Measurements from ENCODE around the gene CASR.

Gene CASR

DNA sequence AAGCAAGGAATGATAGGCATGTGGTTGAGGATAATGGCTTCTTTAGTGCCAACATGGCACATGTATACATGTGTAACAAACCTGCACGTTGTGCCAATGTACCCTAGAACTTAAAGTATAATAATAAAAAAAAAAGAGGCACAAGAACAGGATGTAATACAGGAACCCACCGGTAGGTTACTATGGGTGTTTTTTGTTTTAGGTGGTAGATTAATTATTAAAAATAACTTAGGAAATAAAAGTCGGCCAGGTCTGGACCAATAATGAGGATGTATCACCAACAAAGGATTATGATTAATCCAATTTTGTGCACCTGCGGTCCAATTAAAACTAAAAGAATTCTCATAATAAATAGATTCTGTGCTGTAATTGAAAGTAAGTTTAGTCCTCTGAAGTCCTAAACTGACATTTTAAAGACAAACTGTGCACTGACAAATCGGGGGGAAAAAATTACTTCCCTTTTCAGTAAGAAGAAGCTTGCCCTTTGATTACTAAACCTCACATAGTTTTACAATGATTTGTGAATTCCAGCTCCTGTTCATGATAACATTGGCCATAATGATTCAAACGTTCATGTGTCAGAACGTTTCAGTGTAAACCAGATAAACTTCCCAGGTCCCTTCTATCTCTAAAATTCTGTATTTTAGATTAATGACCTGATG lies 62.2 kb downstream of the CASR start:
- no peak for DNase-seq (ENCODE audit: low read depth, low spot score)

DNA sequence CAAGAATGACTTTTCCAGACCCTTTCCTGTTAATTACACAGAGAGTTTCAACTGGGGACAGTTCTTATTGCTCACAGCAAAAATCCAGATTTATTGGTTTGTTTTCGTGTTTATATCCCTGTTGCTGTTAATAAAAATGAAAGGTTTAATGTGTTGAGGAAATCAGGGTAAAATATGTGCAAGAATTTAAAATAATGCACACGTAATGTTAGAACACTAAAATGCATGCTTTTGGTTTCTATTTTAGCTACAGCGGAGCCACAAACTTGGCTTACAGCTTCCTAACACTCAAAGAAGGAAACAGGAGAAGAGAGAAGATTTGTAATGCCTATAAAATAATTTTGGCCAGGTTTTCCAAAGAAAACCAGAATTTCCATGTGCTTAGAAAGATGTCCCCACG lies 62.7 kb downstream of the CASR start:
- TF ChIP-seq FOXP2 (optimal IDR thresholded peaks at IDR 0.05; ENCODE audit: control extremely low read depth, extremely low read length, insufficient read depth), result no peak
- no peak for TF ChIP-seq POLR2AphosphoS5 (IDR thresholded peaks at IDR 0.05; ENCODE audit: borderline replicate concordance, low read depth, low read length)
- no peak for TF ChIP-seq EZH2 (IDR thresholded peaks at IDR 0.05)
- H3K36me3 ChIP-seq (ENCODE audit: insufficient read depth, low read length), result no peaks in the 10 kb centered on the region
- no peak for DNase-seq (ENCODE audit: low read depth, low spot score)
- no peak overlapping the region for H3K4me3 ChIP-seq
- H3K9ac ChIP-seq (ENCODE audit: insufficient read length), result no peak overlapping the region
- no peaks in the 10 kb centered on the region for H3K9me3 ChIP-seq (ENCODE audit: low read depth, low read length)
- no peak overlapping the region for H3K27ac ChIP-seq

More for the DNA sequence above, 62.2 kb downstream of the CASR start:
- H3K27ac ChIP-seq, result no peak overlapping the region
- no peak overlapping the region for H3K4me3 ChIP-seq
- no peaks in the 10 kb centered on the region for H3K9me3 ChIP-seq (ENCODE audit: low read depth, low read length)
- H3K9ac ChIP-seq (ENCODE audit: insufficient read length), result no peak overlapping the region
- no peaks in the 10 kb centered on the region for H3K36me3 ChIP-seq (ENCODE audit: insufficient read depth, low read length)
- TF ChIP-seq FOXP2 (optimal IDR thresholded peaks at IDR 0.05; ENCODE audit: control extremely low read depth, extremely low read length, insufficient read depth) (no peak), POLR2AphosphoS5 (IDR thresholded peaks at IDR 0.05; ENCODE audit: borderline replicate concordance, low read depth, low read length) (no peak), EZH2 (IDR thresholded peaks at IDR 0.05) (no peak)

DNA sequence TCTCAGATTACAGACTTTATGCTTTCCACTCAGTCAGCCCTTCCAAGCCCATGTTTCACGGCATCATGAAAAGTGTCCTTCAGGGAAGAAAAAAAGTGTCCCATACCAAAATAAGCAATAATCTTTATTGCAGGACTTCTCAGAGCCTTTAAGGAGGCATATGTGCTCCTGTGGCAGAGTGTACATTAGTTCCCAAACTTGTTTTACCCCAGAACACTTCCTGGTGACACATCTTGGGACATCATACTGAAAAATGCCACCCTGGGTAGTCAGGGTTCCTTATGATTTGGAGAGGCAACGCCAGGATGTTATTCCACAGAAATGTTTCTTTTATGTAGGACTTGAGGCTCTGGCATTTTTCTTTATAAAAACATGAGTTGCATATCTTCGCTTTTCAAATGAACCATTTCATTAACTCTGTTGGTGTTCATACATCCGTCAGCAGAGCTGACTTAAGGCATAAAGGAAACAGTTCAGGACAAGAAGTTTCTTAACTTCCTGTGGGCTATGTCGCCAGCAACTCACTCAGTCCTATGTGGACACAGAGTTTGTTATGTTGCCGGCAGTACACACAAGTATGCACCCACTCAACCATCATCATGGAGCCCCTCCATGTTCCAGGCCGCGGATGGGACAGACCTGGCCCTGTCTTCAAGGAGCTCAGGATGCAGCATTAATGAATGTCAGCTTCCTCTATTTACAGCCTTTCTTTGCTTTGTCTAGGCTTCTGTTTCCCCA lies 63.8 kb downstream of the CASR start:
- no peaks in the 10 kb centered on the region for H3K36me3 ChIP-seq (ENCODE audit: insufficient read depth, low read length)
- H3K4me3 ChIP-seq, result no peak overlapping the region
- no peak overlapping the region for H3K9ac ChIP-seq (ENCODE audit: insufficient read length)
- no peak overlapping the region for H3K27ac ChIP-seq
- H3K9me3 ChIP-seq (ENCODE audit: low read depth, low read length), result no peaks in the 10 kb centered on the region
- DNase-seq (ENCODE audit: low read depth, low spot score), result no peak
- no peak for TF ChIP-seq POLR2AphosphoS5 (IDR thresholded peaks at IDR 0.05; ENCODE audit: borderline replicate concordance, low read depth, low read length)
- TF ChIP-seq EZH2 (IDR thresholded peaks at IDR 0.05), result no peak
- no peak for TF ChIP-seq FOXP2 (optimal IDR thresholded peaks at IDR 0.05; ENCODE audit: control extremely low read depth, extremely low read length, insufficient read depth)

DNA sequence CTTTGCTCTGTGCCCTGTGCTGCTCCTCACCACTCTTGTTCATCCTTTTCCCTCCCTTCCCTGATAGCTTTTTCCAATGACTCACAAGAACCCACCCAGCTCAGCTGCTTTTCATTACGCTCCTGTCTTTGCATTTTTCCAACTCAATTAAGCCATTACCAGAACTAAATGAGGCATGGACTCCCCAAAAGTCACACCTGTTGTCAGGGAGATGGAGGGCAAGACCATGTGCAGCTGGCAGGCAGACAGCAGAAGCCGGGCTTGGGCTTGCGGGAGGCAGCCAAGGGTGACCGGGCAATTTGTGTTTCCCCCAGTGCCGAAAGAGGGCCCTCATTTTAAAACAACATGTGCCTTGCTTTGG lies 64.3 kb downstream of the CASR start:
- no peak overlapping the region for H3K9ac ChIP-seq (ENCODE audit: insufficient read length)
- no peak for TF ChIP-seq FOXP2 (optimal IDR thresholded peaks at IDR 0.05; ENCODE audit: control extremely low read depth, extremely low read length, insufficient read depth)
- no peak for TF ChIP-seq EZH2 (IDR thresholded peaks at IDR 0.05)
- no peak for TF ChIP-seq POLR2AphosphoS5 (IDR thresholded peaks at IDR 0.05; ENCODE audit: borderline replicate concordance, low read depth, low read length)
- no peak for DNase-seq (ENCODE audit: low read depth, low spot score)

DNA sequence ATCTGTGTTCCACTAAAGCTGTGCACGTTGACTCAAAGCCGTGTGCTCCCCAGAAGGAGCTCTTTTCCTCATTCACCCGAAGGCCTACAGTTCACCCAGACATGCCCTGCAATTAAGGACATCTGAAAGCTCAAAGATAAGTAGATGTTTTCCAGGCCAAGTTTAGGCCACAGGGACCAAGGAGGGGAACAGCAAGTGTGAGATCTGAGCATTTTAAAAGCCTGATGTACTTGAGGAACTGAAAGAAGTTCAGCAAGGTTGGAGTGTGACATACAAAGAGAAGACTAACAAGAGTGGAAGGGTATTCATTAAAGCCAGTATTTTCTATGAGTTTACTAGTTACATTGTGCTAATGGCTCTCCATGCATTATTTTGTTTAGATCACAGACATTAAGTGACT lies 68.0 kb downstream of the CASR start:
- no peak overlapping the region for H3K4me3 ChIP-seq
- no peak overlapping the region for H3K27ac ChIP-seq
- no peak overlapping the region for H3K9ac ChIP-seq (ENCODE audit: insufficient read length)
- no peaks in the 10 kb centered on the region for H3K9me3 ChIP-seq (ENCODE audit: low read depth, low read length)
- TF ChIP-seq FOXP2 (optimal IDR thresholded peaks at IDR 0.05; ENCODE audit: control extremely low read depth, extremely low read length, insufficient read depth) (no peak), POLR2AphosphoS5 (IDR thresholded peaks at IDR 0.05; ENCODE audit: borderline replicate concordance, low read depth, low read length) (no peak), EZH2 (IDR thresholded peaks at IDR 0.05) (no peak)
- DNase-seq (ENCODE audit: low read depth, low spot score), result no peak
- no peaks in the 10 kb centered on the region for H3K36me3 ChIP-seq (ENCODE audit: insufficient read depth, low read length)

More for the DNA sequence above, 64.3 kb downstream of the CASR start:
- Histone ChIP-seq H3K27ac (no peak overlapping the region), H3K9me3 (ENCODE audit: low read depth, low read length) (no peaks in the 10 kb centered on the region), H3K4me3 (no peak overlapping the region), H3K36me3 (ENCODE audit: insufficient read depth, low read length) (no peaks in the 10 kb centered on the region)

DNA sequence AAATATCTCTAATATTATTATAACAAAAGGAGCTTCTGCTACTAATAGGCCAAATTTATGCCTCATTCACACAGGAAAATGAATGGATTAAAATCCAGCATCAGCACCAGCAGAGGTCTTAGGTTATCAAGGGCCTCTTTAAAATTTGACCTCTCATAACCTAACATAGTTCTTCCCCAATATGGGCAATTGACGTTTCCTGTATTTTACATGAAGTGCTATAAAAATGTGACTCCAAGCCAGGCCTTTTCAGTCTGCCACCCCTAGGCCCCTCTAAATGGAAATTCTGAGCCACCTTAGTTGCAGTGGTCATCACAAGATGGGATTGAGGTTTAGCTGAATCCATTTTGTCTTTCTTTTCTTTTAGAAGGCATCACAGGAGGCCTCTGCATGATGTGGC lies 70.1 kb downstream of the CASR start:
- H3K27ac ChIP-seq, result no peak overlapping the region
- DNase-seq (ENCODE audit: low read depth, low spot score), result no peak
- no peaks in the 10 kb centered on the region for H3K36me3 ChIP-seq (ENCODE audit: insufficient read depth, low read length)
- no peak for TF ChIP-seq POLR2AphosphoS5 (IDR thresholded peaks at IDR 0.05; ENCODE audit: borderline replicate concordance, low read depth, low read length)
- TF ChIP-seq EZH2 (IDR thresholded peaks at IDR 0.05), result no peak
- TF ChIP-seq FOXP2 (optimal IDR thresholded peaks at IDR 0.05; ENCODE audit: control extremely low read depth, extremely low read length, insufficient read depth), result no peak
- no peaks in the 10 kb centered on the region for H3K9me3 ChIP-seq (ENCODE audit: low read depth, low read length)
- no peak overlapping the region for H3K9ac ChIP-seq (ENCODE audit: insufficient read length)
- no peak overlapping the region for H3K4me3 ChIP-seq

DNA sequence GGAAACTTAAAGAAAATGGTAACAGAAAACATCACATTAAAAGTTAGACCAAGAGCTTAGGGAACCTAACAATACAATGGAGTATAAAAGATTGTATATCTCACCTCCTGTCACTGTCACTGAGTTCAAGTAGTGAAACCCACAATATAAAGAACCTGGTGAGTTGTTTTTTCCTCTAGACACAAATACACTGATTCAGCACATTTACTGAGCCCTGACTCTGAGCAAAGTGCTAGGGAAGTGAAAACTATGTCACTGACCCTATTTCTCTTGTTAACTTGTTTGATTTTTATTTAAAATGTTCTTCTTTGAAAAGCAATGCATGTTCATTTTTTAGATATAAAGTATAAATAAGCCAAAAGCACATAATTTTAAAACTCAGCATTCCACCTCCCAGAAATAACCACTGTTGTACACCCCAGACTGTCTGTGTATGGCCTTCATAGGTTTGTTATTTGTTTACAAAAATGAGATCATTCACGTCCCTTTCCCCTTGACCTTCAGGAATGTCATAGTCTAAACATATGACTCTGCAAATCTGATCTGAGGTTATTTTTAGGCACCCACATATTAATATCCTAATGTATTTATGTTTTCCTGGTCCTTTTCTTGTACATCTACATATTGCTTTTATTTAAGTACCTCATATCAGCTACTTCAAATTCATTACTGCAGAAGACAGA lies 72.4 kb downstream of the CASR start:
- TF ChIP-seq POLR2AphosphoS5 (IDR thresholded peaks at IDR 0.05; ENCODE audit: borderline replicate concordance, low read depth, low read length) (no peak), FOXP2 (optimal IDR thresholded peaks at IDR 0.05; ENCODE audit: control extremely low read depth, extremely low read length, insufficient read depth) (no peak)
- Histone ChIP-seq H3K9me3 (ENCODE audit: low read depth, low read length) (no peaks in the 10 kb centered on the region), H3K4me3 (no peak overlapping the region), H3K27ac (no peak overlapping the region), H3K36me3 (ENCODE audit: insufficient read depth, low read length) (no peaks in the 10 kb centered on the region), H3K9ac (ENCODE audit: insufficient read length) (no peak overlapping the region)
- DNase-seq (ENCODE audit: low read depth, low spot score), result no peak

DNA sequence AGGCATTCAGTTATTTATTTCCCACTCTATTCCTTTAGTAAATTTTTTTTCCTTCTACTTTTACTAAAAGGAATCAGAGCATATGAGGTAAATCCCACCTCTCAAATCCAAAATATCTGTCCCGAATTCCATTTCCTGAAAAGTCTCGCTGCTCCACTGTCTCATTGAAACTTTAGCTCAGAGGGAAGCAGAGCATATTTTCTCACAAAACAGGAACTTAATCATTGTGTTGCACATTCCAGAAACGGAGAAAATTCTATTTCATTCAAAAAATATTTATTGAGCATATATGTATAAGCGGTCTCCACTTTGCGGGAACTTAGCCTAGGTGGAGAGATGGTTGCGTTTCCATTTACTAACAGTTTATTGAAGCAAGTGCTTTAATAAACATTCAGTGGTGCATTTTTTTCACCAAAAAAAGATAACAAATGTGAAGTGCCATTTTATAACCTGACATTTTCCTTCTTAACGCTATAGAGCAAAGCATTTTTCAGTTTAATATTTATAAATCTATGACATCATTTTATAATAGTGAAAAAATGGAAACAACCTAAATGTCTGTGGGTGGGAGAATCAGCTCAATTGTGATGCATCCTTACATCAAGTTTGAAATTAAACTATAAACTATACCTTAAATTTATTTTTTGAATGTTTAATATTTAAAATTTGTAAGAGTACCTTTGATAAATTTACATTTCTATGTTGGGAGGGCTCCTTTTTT lies 74.3 kb downstream of the CASR start:
- no peak for DNase-seq (ENCODE audit: low read depth, low spot score)
- TF ChIP-seq EZH2 (IDR thresholded peaks at IDR 0.05) (no peak), FOXP2 (optimal IDR thresholded peaks at IDR 0.05; ENCODE audit: control extremely low read depth, extremely low read length, insufficient read depth) (no peak), POLR2AphosphoS5 (IDR thresholded peaks at IDR 0.05; ENCODE audit: borderline replicate concordance, low read depth, low read length) (no peak)

More for the DNA sequence above, 74.3 kb downstream of the CASR start:
- Histone ChIP-seq H3K9me3 (ENCODE audit: low read depth, low read length) (no peaks in the 10 kb centered on the region), H3K9ac (ENCODE audit: insufficient read length) (no peak overlapping the region), H3K36me3 (ENCODE audit: insufficient read depth, low read length) (no peaks in the 10 kb centered on the region), H3K27ac (no peak overlapping the region), H3K4me3 (no peak overlapping the region)
